ENCODE data around the gene TAF1D. TPM values are rescaled to one million over a fixed set of nuclear protein-coding genes. Genes with fewer than 3 reads are reported as not detected.
"Not testable (repeated sequence)": the region's sequence is repeated elsewhere in the genome, so short reads cannot be mapped to it uniquely, and the experiment has no call there.

TAF1D gene
- 85.2 and 141 TPM in 2 replicates for total RNA-seq

GRCh38 chr11:93741094-93741881 lies at the start of gene TAF1D, which contains the start of gene C11orf54:
TAF1D (minus strand) TSS chr11:93741495; CDS start chr11:93739304, 2,191 bp downstream.
C11orf54 (plus strand) TSS chr11:93741672; CDS start chr11:93747394, 5,722 bp downstream.
- peak; percentile 98 to 99 for DNase-seq (ENCODE audit: low read depth in 2 of 2)

DNA sequence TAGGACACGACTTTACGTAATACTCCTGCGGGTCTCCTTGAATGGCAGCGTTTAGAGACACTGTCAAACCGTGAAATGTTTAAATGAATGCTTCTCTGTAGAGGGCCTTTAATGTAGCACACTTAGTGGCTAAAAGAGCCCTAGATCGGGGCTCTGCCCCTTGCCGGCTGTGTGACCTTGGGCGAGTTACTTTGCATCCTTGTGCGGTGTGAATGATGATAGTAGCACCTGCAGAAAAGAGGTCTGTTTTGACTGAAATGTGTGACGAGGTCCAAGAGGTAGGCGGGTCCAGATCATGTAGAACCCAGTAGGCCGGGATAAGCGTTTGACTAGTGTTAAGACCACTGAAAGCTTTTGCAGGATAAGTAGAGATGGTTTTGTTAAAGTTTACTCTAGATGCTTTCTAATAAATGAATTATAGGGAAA lies 43.7 kb upstream of the TAF1D start:
- DNase-seq (ENCODE audit: low read depth in 2 of 2), result peak; percentile 14 to 16

DNA sequence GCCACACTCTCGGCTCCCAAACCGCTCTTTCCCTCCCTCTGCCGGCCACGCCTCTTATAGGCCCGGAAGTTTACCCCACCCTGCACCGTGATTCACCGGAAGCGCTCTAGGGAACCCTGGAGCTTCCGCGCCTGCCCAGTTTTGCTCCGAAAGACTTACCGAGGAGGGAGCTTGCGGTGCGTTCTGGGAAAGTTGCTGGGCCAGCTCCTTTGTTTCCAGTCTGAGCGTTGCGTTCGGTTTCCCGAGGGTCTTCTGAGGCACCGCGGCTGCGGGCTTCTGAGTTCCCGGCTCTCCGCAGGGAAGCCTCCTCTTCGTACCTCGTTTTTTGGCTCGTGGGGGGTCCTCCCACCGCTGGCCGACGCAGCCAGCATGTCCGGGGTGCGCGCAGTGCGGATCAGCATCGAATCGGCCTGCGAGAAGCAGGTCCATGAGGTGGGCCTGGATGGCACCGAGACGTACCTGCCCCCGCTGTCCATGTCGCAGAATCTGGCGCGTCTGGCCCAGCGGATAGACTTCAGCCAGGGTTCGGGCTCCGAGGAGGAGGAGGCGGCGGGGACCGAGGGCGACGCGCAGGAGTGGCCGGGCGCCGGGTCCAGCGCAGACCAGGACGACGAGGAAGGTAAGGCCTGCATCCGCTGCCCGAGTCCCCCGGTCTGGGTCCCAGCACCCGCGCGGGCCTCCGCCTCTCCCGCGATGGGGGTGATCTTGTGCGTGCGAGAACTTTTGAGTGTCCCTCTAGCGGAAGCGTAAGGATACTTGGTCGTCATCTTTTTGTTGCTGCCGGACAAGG lies 43.0 kb upstream of the TAF1D start, which contains the start of gene MED17:
TSS of gene MED17 (plus strand) at position 138 of the 790 bp plus-strand sequence. CDS start at position 370, 232 bp downstream.
- peak; percentile 93 to 95 for DNase-seq (ENCODE audit: low read depth in 2 of 2)

GRCh38 chr11:93783765-93784144 lies 42.5 kb upstream of the TAF1D start:
- DNase-seq (ENCODE audit: low read depth in 2 of 2), result no peak

GRCh38 chr11:93783362-93783761 lies 42.1 kb upstream of the TAF1D start:
- DNase-seq (ENCODE audit: low read depth in 2 of 2), result peak in 1 of 2 donors; percentile 1

DNA sequence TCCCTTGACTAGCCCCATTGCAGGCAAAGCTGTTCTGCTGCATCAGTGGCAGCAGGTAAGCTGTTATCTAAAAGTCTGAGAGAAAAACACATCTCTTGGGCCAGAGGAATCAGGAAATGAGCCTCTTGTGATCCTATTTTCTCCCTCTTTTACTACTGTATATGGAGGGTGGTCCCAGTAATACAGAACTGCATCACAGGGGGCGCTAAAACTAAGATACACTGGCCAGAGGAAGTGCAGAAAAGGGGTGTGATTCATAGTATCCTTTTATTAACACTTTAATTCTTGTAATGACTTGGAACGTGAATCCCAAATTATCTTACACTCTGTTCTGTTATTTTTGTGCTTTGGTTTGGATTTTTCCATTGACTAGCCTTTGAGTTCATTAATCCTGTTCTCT lies 34.0 kb upstream of the TAF1D start:
- peak; percentile 13 to 20 for DNase-seq (ENCODE audit: low read depth in 2 of 2)

- not testable (repeated sequence) for DNase-seq (ENCODE audit: low read depth in 2 of 2)
These were observed 33.3 kb upstream of the TAF1D start for GRCh38 chr11:93774560-93774959.

DNA sequence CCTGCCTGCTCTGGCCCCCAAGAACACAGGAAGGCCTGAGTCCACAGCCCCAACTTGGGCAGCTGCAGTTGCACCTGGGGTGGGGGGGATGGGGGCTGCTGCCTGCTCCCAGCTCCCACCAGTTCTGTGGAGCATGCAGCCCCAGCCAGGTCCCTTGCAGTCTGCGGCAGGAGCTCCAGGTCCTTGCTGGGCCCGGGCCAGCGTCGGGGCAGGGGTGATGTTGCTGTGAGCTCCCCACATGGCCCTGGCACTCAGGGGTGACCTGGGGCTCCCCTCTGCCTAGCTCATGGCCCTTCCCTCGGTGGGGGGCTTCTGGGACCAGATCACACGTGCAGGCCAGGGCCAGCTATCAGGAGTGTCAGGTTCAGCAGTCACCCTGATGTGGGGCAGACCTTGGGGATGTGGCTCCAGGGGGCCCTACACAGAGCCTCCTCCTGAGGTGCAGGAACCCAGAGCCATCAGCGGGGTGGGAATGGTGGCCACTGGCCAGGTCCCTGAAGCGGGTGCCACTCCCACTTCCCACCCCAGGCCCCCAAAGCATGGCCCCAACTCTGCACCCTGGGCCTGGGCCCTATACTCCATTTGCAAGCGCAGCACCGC lies 32.4 kb upstream of the TAF1D start:
- DNase-seq (ENCODE audit: low read depth in 2 of 2), result no peak

- DNase-seq (ENCODE audit: low read depth in 2 of 2), result no peak
These were observed 31.8 kb upstream of the TAF1D start for GRCh38 chr11:93773045-93773477.

GRCh38 chr11:93772123-93772522 lies 30.8 kb upstream of the TAF1D start:
- DNase-seq (ENCODE audit: low read depth in 2 of 2), result no peak

GRCh38 chr11:93770160-93770559 lies 28.9 kb upstream of the TAF1D start:
- DNase-seq (ENCODE audit: low read depth in 2 of 2), result no peak

DNA sequence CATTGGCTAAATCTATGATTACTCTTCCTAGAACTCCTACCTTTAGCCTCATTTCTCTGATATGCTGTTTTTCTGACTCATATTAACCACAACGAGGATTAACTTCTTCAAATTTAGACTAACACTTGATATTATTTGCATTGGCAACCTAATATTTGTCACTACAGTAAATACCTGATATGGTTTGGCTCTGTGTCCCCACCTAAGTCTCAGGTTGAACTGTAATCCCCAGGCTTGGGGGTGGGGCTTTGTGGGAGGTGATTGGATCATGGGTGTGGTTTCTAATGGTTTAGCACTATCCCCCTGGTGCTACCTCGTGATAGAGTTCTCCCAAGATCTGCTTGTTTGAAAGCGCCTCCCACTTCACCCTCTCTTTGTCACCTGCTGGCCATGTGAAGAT lies 25.7 kb upstream of the TAF1D start:
- no peak for DNase-seq (ENCODE audit: low read depth in 2 of 2)

- DNase-seq (ENCODE audit: low read depth in 2 of 2), result no peak
These were observed 25.2 kb upstream of the TAF1D start for GRCh38 chr11:93766504-93766903.

GRCh38 chr11:93765551-93765950 lies 24.3 kb upstream of the TAF1D start:
- DNase-seq (ENCODE audit: low read depth in 2 of 2), result no peak

- DNase-seq (ENCODE audit: low read depth in 2 of 2), result no peak
These were observed 20.6 kb upstream of the TAF1D start for GRCh38 chr11:93761910-93762309.

DNA sequence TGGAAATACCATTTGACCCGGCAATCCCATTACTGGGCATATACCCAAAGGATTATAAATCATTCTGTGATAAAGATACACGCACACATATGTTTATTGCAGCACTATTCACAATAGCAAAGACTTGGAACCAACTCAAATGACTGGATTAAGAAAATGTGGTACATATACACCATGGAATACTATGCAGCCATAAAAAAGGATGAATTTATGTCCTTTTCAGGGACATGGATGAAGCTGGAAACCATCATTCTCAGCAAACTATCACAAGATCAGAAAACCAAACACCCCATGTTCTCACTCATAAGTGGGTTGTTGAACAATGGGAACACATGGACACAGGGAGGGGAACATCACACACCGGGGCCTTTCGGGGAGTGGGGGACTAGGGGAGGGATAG lies 17.8 kb upstream of the TAF1D start:
- DNase-seq (ENCODE audit: low read depth in 2 of 2), result not testable (repeated sequence)

GRCh38 chr11:93757924-93758865 lies 16.9 kb upstream of the TAF1D start:
- DNase-seq (ENCODE audit: low read depth in 2 of 2), result no peak

- DNase-seq (ENCODE audit: low read depth in 2 of 2), result no peak
These were observed 16.0 kb upstream of the TAF1D start for GRCh38 chr11:93757301-93757700.

GRCh38 chr11:93756748-93757147 lies 15.5 kb upstream of the TAF1D start:
- no peak for DNase-seq (ENCODE audit: low read depth in 2 of 2)

- no peak for DNase-seq (ENCODE audit: low read depth in 2 of 2)
These were observed 11.9 kb upstream of the TAF1D start for GRCh38 chr11:93753241-93753640.

- DNase-seq (ENCODE audit: low read depth in 2 of 2), result no peak
These were observed 9.7 kb upstream of the TAF1D start for GRCh38 chr11:93751001-93751400.

Data from lung microvascular endothelial cell (primary cell).